AG20443 (cell line): ENCODE measurements around the gene ERGIC1.
"Not testable (repeated sequence)": the region's sequence is repeated elsewhere in the genome, so short reads cannot be mapped to it uniquely, and the experiment has no call there.

Source experiments
- DNase-seq: peaks from one replicate; pipeline ENCODE4 v3.0.0; 2012; ENCODE audit warnings: low spot score, mixed read lengths

Gene ERGIC1

GRCh38 chr5:172847584-172847983 lies 13.5 kb downstream of the ERGIC1 start:
- not testable (repeated sequence) for DNase-seq

- no peak for DNase-seq
These were observed 14.4 kb downstream of the ERGIC1 start for GRCh38 chr5:172848419-172848818.

DNA sequence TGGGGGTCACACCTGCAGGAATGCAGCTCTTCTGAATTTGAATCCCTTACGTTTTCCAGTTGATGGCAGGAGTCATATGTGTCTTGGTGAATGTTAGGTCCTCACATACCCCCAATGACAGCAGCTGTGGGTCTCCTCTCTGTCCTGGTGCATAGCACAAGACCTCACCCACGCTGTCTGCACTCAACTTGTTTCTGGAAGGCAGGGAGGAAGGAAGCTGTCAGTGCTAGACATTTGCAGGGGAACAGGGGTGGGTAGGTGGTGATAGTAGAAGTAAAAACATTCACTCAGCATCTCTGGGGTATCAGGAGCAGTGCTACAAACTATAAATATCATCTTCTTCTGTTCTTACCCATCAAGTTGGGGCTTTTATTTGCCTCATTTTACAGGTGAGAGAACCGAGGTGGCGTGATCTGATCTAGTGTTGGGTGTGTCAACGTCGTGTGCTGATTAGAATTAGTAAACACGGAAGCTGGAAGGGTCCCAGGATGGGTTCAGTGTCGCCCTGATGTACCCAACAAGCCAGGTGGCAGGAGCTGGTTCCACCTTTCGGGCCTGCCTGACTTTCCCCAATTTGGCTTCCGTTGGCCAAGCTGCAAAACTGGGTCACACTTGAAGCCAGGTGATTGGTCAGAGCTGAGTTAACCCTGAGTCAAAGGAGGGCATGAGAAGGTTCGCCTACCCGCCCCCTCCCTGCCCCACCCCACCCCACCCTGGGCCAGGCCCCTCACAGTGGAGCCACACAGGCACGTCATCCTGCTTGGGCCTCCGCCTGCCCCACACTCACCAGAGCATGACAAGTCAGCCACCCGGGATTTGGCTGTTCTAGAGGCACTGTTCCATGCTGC lies 15.8 kb downstream of the ERGIC1 start:
- peak; percentile 40 for DNase-seq

- DNase-seq: no peak
These were observed 16.4 kb downstream of the ERGIC1 start for GRCh38 chr5:172850454-172850797.

GRCh38 chr5:172851254-172851653 lies 17.2 kb downstream of the ERGIC1 start:
- not testable (repeated sequence) for DNase-seq

DNA sequence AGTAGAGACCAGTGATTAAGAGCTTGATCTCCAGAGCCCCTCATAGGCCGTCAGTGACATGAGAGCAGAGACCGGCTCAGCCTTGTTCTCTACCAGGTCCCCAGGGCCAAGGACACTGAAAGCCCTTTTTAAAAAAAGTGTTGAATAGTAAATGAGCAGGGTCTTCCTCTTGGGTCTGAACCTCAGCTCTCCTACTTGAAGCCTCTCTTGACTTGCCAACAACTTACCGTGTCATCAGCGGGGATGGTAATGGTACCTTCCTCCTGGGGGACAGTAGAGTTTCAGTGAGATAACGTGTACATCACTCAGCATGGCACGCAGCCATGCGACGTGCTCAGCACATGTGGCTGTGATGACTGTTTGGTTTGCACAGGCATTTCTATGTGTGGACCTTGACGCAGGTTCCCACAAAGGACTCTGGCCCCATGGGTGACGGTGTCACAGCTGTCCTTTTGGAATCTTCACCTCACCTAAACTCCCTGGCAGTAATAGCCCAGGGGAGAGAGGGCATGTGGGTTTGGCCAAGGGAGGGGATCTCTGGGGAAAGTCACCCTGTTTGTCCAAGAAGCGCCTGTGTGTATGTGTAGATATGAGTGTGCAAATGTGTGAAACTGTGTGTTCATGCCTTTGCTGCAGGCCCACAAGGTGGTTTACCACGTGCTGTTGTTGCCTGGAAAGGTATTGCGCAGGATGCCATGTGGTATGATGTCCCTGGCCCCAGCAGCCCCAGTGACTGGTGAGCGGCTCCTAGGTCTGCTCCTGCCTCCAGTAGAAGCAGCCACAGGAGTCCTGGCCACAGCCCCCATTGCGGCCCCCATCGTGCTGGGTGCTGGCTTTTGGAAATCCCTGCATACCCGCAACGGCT lies 18.7 kb downstream of the ERGIC1 start:
- peak; percentile 36 for DNase-seq

GRCh38 chr5:172853355-172853975 lies 19.4 kb downstream of the ERGIC1 start:
- peak; percentile 38 for DNase-seq

- DNase-seq: peak; percentile 46
These were observed 20.4 kb downstream of the ERGIC1 start for GRCh38 chr5:172854451-172854871.

- no peak for DNase-seq
These were observed 20.9 kb downstream of the ERGIC1 start for GRCh38 chr5:172854971-172855370.

GRCh38 chr5:172855597-172856292 lies 21.7 kb downstream of the ERGIC1 start:
- DNase-seq: peak; percentile 65

DNA sequence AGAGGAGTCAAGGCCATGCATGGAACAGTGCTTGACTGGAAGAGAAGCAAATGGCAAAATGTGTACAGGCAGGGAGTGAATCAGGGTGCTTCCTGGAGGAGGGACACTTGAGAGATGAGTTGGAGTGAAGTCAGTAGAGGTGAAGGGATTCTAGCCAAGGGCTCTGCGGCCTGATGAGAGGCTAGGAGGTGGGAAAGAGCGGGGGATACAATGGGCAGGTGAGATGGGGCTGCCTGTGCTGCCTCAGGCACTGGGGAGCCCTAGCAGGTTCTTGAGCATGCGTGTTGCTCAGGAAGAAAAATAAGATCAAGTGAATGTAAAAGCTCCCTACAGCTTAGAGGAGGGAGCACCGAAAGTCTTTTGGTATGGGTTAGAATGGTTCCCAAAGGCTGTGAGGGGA lies 22.3 kb downstream of the ERGIC1 start:
- no peak for DNase-seq

GRCh38 chr5:172857982-172858381 lies 23.9 kb downstream of the ERGIC1 start:
- DNase-seq: no peak

DNA sequence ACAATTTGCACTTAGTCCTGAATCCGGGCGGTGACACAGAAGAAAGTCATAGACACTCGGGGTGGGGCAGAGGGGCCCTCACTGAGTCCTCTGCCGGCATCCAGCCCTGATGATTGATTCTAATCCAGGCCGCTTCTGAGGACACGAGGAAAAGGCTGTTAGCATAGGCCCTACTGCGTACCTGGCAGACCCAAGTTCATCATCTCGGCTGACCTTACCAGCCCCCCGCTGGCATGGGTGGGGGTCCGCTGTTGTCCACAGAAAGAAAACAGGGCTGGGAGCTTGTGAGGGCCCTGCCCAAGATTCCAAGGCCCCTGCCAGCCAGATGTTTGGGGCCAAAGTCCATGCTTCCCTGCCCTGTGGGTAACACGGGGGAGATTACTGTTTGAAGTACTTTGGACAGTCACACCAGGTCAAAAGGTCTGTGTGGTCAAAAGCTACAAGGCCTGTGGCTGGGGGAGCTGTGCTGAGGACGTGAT lies 24.5 kb downstream of the ERGIC1 start:
- DNase-seq: peak; percentile 52

- peak; percentile 93 for DNase-seq
These were observed 25.1 kb downstream of the ERGIC1 start for GRCh38 chr5:172858990-172859811.

DNA sequence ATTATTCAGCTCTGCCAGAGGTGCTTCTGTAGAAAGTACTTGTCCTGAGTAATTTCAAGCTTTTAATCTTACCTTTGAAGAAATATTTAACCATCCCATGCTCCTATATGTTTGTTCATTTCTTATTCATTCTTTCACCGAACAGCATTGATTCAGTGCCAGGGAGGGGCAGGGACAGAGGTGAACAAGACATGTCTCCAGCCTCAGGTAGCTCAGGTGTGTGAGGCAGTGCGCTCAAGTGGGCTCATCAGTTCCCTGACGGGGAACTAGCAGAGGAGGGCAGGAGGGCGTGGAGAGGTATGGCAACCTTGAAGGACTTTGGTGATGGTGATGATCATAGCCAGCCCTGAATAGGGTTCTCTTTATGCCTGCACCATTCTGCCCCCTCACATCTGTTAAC lies 25.9 kb downstream of the ERGIC1 start:
- DNase-seq: no peak

DNA sequence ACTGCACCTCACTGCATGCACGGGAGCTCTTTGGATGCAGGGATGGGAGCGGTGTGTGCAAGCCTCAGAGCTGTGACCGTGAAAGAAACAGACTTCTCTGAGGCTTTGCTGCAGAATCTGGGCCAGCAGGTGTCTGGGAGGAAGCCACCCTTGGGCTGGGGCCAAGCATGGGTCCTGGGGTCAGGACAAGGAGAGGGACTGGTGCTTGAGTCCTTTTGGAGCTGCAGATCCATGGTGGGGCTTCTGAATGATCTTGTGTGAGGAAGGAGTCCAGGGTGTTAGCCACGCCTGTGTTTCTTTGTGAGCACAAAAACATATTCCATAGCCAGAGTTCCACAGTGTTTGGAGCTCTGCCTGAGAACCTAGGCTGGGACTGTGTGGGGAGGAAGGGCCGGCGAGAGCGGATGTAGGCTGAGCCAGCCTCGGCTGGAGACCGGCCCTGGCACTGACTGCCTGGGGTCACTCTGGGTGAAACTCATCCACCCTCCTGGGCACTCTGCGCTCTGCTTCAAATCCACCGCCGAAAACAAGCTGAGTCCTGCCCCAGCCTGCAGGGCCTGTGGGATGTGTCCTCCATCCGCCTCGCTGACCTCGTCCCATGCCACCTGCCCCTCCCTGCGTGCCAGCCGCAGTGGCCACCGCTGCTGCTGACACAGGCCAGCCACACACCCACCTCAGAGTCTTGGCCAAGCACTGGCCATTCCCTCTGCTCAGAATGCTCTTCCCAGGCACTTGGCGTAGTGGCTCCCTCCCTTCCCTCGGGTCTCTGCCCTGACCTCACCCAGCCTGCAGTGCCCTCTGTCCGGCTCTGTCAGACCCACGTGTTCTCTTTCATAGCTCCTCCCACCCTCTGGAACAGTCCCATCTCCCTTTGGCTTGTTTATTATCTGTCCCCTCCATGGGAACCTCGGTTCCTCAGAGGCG lies 26.7 kb downstream of the ERGIC1 start:
- peak; percentile 84 for DNase-seq

DNA sequence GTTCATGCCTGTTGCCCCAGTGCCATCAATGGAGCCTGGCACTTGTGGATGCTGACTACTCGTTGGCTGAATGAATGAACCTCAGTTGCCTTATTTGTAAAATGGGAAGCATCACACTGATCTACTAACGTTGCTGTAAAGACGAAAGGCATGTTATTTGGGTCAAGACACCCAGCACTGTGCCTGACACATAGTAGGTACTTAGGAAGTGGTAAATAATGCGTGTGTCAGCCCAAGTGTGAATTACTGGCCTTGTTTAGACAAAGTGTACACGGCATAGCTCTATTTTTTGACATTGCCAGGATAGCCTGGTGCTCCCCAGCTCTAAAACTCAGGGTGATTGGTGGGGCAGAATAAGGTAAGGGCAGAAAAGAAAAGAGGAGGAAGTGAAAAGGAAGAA lies 27.4 kb downstream of the ERGIC1 start:
- DNase-seq: no peak

DNA sequence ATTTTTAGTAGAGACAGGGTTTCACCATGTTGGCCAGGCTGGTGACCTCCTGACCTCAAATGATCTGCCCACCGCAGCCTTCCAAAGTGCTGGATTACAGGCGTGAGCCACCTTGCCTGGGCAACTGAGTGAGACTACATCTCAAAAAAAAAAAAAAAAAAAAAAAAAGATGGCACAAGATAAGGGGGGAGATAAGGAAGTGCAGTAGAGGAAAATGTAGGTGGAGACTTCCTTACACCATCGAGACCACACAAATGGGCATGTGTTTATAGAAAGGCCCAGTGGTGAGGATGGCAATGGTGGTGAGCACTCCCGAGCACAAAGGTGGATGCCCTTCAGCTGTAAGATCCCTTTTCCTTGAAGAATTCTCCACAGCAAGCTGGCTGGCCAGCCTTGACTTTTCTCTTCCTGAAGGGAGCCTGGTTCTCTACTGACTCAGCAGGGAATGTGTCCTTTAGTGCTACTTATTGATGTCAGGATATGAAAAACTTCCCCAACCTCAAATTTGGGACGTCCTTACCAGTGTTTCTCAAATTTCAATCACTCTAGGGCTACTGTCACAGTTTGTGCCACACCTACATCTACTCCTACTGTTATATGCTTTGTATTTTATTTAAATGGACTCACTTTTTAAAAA lies 28.2 kb downstream of the ERGIC1 start:
- no peak for DNase-seq

DNA sequence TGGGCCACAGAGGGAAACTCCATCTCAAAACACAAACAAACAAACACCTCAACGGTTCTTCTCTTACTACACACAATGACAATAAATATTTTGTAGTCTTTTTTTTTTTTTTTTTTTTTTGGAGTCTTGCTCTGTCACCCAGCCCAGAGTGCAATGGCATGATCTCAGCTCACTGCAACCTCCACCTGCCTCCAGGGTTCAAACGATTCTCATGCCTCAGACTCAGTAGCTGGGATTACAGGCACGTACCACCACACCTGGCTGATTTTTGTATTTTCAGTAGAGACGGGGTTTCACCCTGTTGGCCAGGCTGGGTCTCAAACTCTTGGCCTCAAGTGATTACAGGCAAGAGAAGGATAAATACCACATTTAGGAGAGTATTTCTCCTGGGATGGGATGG lies 30.1 kb downstream of the ERGIC1 start:
- DNase-seq: not testable (repeated sequence)
